ENCODE data around the gene ELAPOR2.

- TF ChIP-seq EZH2 (IDR thresholded peaks at IDR 0.05; ENCODE audit: borderline replicate concordance, insufficient read depth, low read depth, low read length, poor library complexity, severe bottlenecking) (no peak), CTCF (IDR thresholded peaks at IDR 0.05) (no peak)
These were observed 20.3 kb downstream of the ELAPOR2 start for GRCh38 chr7:87038993-87039690.
